GM11168 (cell line): Measurements from ENCODE around the gene PCSK7.
"Not testable (repeated sequence)": the region's sequence is repeated elsewhere in the genome, so short reads cannot be mapped to it uniquely, and the experiment has no call there.

Experiments
- in situ Hi-C: fragments of 300-500 bp; cut with MboI; formaldehyde crosslinking; loops from one replicate; pipeline ENCODE4 v1.12.0; 2022; ENCODE audit warnings: low sequenced_read_pairs; ENCODE audit not compliant: unreplicated experiment

PCSK7 gene

GRCh38 chr11:117231842-117232091, at the start of gene PCSK7:
Gene PCSK7 (minus strand): TSS chr11:117232073. CDS start chr11:117229844, 2,229 bp downstream.
- in situ Hi-C loops = no loop called here

- in situ Hi-C loops = loop anchor here (5.0 kb wide), 1 partner anchor 36 kb away; the partner anchor contains the start of gene BACE1
Observed at GRCh38 chr11:117281159-117281558, 49.3 kb upstream of the PCSK7 start.

- in situ Hi-C loops = loop anchor here (5.0 kb wide), 1 partner anchor 37 kb away; the partner anchor contains the start of gene BACE1
Observed at GRCh38 chr11:117279711-117280376, 48.0 kb upstream of the PCSK7 start.

GRCh38 chr11:117278347-117278746, 46.5 kb upstream of the PCSK7 start:
- in situ Hi-C loops = no loop called here

- in situ Hi-C loops = no loop called here
Observed at GRCh38 chr11:117273550-117274289, 41.8 kb upstream of the PCSK7 start.

GRCh38 chr11:117272175-117272574, 40.3 kb upstream of the PCSK7 start:
- in situ Hi-C loops = not testable (repeated sequence)

GRCh38 chr11:117271208-117271607, 39.3 kb upstream of the PCSK7 start:
- in situ Hi-C loops = no loop called here

- in situ Hi-C loops = no loop called here
Observed at GRCh38 chr11:117269856-117270255, 38.0 kb upstream of the PCSK7 start.

GRCh38 chr11:117265745-117266144, 33.9 kb upstream of the PCSK7 start:
- in situ Hi-C loops = no loop called here

GRCh38 chr11:117264624-117265323, 32.9 kb upstream of the PCSK7 start:
- in situ Hi-C loops = not testable (repeated sequence)

- in situ Hi-C loops = no loop called here
Observed at GRCh38 chr11:117259417-117259816, 27.5 kb upstream of the PCSK7 start.

- in situ Hi-C loops = no loop called here
Observed at GRCh38 chr11:117258576-117258975, 26.7 kb upstream of the PCSK7 start.

GRCh38 chr11:117256573-117256972, 24.7 kb upstream of the PCSK7 start:
- in situ Hi-C loops = no loop called here

- in situ Hi-C loops = no loop called here
Observed at GRCh38 chr11:117255966-117256365, 24.1 kb upstream of the PCSK7 start.

GRCh38 chr11:117251506-117251905, 19.6 kb upstream of the PCSK7 start:
- in situ Hi-C loops = no loop called here

- in situ Hi-C loops = no loop called here
Observed at GRCh38 chr11:117249571-117249970, 17.7 kb upstream of the PCSK7 start.

GRCh38 chr11:117248341-117248740, 16.5 kb upstream of the PCSK7 start:
- in situ Hi-C loops = no loop called here

- in situ Hi-C loops = no loop called here
Observed at GRCh38 chr11:117239295-117239694, 7.4 kb upstream of the PCSK7 start.

GRCh38 chr11:117238221-117238620, 6.3 kb upstream of the PCSK7 start:
- in situ Hi-C loops = no loop called here

GRCh38 chr11:117232911-117233409, 1.1 kb upstream of the PCSK7 start:
- in situ Hi-C loops = no loop called here
